ENCODE measurements around the gene CNTNAP3B.
"Not testable (repeated sequence)": the region's sequence is repeated elsewhere in the genome, so short reads cannot be mapped to it uniquely, and the experiment has no call there.

The CNTNAP3B gene

GRCh38 chr9:42129073-42129729, at the start of gene CNTNAP3B:
Gene CNTNAP3B (minus strand): TSS chr9:42129426. CDS start chr9:42129094, 332 bp downstream.
- H3K4me3 ChIP-seq (ENCODE audit: low read length) = not testable (repeated sequence)

GRCh38 chr9:42160299-42160698, 31.1 kb upstream of the CNTNAP3B start:
- not testable (repeated sequence) for H3K4me3 ChIP-seq (ENCODE audit: low read length)

GRCh38 chr9:42127056-42127841, 2.0 kb downstream of the CNTNAP3B start:
- not testable (repeated sequence) for H3K4me3 ChIP-seq (ENCODE audit: low read length)

- H3K4me3 ChIP-seq (ENCODE audit: low read length) = not testable (repeated sequence)
Measured at GRCh38 chr9:42121007-42121406, 8.2 kb downstream of the CNTNAP3B start.

GRCh38 chr9:42095929-42096328, 33.3 kb downstream of the CNTNAP3B start:
- H3K4me3 ChIP-seq (ENCODE audit: low read length) = not testable (repeated sequence)

GRCh38 chr9:42084559-42084952, 44.7 kb downstream of the CNTNAP3B start:
- H3K4me3 ChIP-seq (ENCODE audit: low read length) = not testable (repeated sequence)

GRCh38 chr9:42083877-42084558, 45.2 kb downstream of the CNTNAP3B start:
- not testable (repeated sequence) for H3K4me3 ChIP-seq (ENCODE audit: low read length)

- not testable (repeated sequence) for H3K4me3 ChIP-seq (ENCODE audit: low read length)
Measured at GRCh38 chr9:42080376-42080775, 48.9 kb downstream of the CNTNAP3B start.

- H3K4me3 ChIP-seq (ENCODE audit: low read length) = not testable (repeated sequence)
Measured at GRCh38 chr9:42074868-42075267, 54.4 kb downstream of the CNTNAP3B start.

GRCh38 chr9:42071026-42071425, 58.2 kb downstream of the CNTNAP3B start:
- not testable (repeated sequence) for H3K4me3 ChIP-seq (ENCODE audit: low read length)

GRCh38 chr9:42070035-42070799, 59.0 kb downstream of the CNTNAP3B start:
- not testable (repeated sequence) for H3K4me3 ChIP-seq (ENCODE audit: low read length)

GRCh38 chr9:42053874-42054273, 75.4 kb downstream of the CNTNAP3B start:
- not testable (repeated sequence) for H3K4me3 ChIP-seq (ENCODE audit: low read length)

GRCh38 chr9:42050701-42051100, 78.5 kb downstream of the CNTNAP3B start:
- not testable (repeated sequence) for H3K4me3 ChIP-seq (ENCODE audit: low read length)

GRCh38 chr9:42044422-42045010, 84.7 kb downstream of the CNTNAP3B start:
- H3K4me3 ChIP-seq (ENCODE audit: low read length) = not testable (repeated sequence)

GRCh38 chr9:42033541-42033940, 95.7 kb downstream of the CNTNAP3B start:
- H3K4me3 ChIP-seq (ENCODE audit: low read length) = not testable (repeated sequence)

- not testable (repeated sequence) for H3K4me3 ChIP-seq (ENCODE audit: low read length)
Measured at GRCh38 chr9:42020639-42021038, 108.6 kb downstream of the CNTNAP3B start.

- H3K4me3 ChIP-seq (ENCODE audit: low read length) = not testable (repeated sequence)
Measured at GRCh38 chr9:42018220-42018922, 110.9 kb downstream of the CNTNAP3B start.

GRCh38 chr9:42014317-42014716, 114.9 kb downstream of the CNTNAP3B start:
- not testable (repeated sequence) for H3K4me3 ChIP-seq (ENCODE audit: low read length)

GRCh38 chr9:41991607-41992006, 137.6 kb downstream of the CNTNAP3B start:
- not testable (repeated sequence) for H3K4me3 ChIP-seq (ENCODE audit: low read length)

- H3K4me3 ChIP-seq (ENCODE audit: low read length) = not testable (repeated sequence)
Measured at GRCh38 chr9:41980271-41980670, 149.0 kb downstream of the CNTNAP3B start.

Measured in GM08714 (cell line).